B cell (primary cell): ENCODE measurements around the gene ECHDC3. TPM values are rescaled to one million over a fixed set of nuclear protein-coding genes. Genes with fewer than 3 reads are reported as not detected.

ENCODE experiments used
- ATAC-seq: fragments of 200-7000 bp; cut with Tn5 transposase; one replicate; pipeline ENCODE4 v1.10.0; 2021; ENCODE audit warnings: low read depth, mild to moderate bottlenecking, moderate number of reproducible peaks, moderate library complexity
- CTCF ChIA-PET: fragments of 350-600 bp; sonication (Branson Sonifier 250); formaldehyde crosslinking; loops from one replicate; lab custom pipeline; 2021; ENCODE audit warnings: antibody characterized with exemption, inconsistent platforms; lab: Charles Lee
- POLR2A ChIA-PET: fragments of 350-600 bp; sonication (Branson Sonifier 250); formaldehyde crosslinking; loops from one replicate; lab custom pipeline; 2021; ENCODE audit warnings: antibody characterized with exemption; lab: Charles Lee
- DNase-seq: peaks from one replicate; pipeline ENCODE4 v3.0.0; 2013
- H2AFZ ChIP-seq: 2 replicates; pipeline ENCODE4 v1.6.1; 2012; ENCODE audit warnings: mild to moderate bottlenecking, low read depth, low read length; ENCODE audit not compliant: insufficient read depth, poor library complexity, severe bottlenecking
- H3K27ac ChIP-seq, 2 donors: 1 replicate in 1 of 2; 2 replicates in 1 of 2; pipeline ENCODE4 v1.5.1; 2012 to 2013; ENCODE audit warnings: low read length in 2 of 2, mild to moderate bottlenecking in 2 of 2, moderate library complexity in 1 of 2
- H3K27me3 ChIP-seq, 4 experiments: fragments of 200-600 bp in 1 of 4; sonication (generic) in 1 of 4; replicated peaks in 1 of 4; 1 replicate in 2 of 4; 2 replicates in 2 of 4; pipeline versions ENCODE4 v1.6.1 to v1.7.0; 2013 to 2016; ENCODE audit warnings: low read length in 3 of 4, mild to moderate bottlenecking in 2 of 4, mixed read lengths in 1 of 4, moderate library complexity in 1 of 4; ENCODE audit not compliant: insufficient read depth in 4 of 4, control insufficient read depth in 3 of 4; ENCODE audit errors: control extremely low read depth in 1 of 4
- H3K36me3 ChIP-seq, 2 experiments: replicated peaks in 1 of 2; 1 replicate in 1 of 2; 2 replicates in 1 of 2; pipeline versions ENCODE4 v1.6.1 to v1.7.1; 2013; ENCODE audit warnings: low read length in 1 of 2; ENCODE audit not compliant: insufficient read depth in 2 of 2, control insufficient read depth in 1 of 2; ENCODE audit errors: control extremely low read depth in 1 of 2, extremely low read depth in 1 of 2
- H3K4me1 ChIP-seq, 2 donors: fragments of 200-600 bp in 1 of 2; sonication (generic) in 1 of 2; 1 replicate in 1 of 2; 2 replicates in 1 of 2; pipeline versions ENCODE4 v1.5.1 to v1.6.1; 2013 to 2017; ENCODE audit warnings: low read length in 2 of 2; ENCODE audit not compliant: control insufficient read depth in 2 of 2, insufficient read depth in 2 of 2
- H3K4me2 ChIP-seq: replicated peaks from 2 replicates; pipeline ENCODE3; 2012; ENCODE audit warnings: mild to moderate bottlenecking, low read depth, low read length; ENCODE audit not compliant: poor library complexity, severe bottlenecking
- H3K4me3 ChIP-seq, 5 experiments: fragments of 200-600 bp in 1 of 5; sonication (generic) in 1 of 5; 1 replicate in 3 of 5; 2 replicates in 2 of 5; pipeline versions ENCODE4 v1.5.1 to v1.7.0; 2011 to 2016; ENCODE audit warnings: low read length in 4 of 5, mild to moderate bottlenecking in 4 of 5, low read depth in 2 of 5, control low read depth in 1 of 5, moderate library complexity in 1 of 5; ENCODE audit not compliant: insufficient read depth in 1 of 5; ENCODE audit errors: control extremely low read depth in 1 of 5, extremely low read depth in 1 of 5
- H3K79me2 ChIP-seq: fragments of 200-600 bp; sonication (generic); one replicate; pipeline ENCODE4 v1.6.0; 2016; ENCODE audit warnings: low read length; ENCODE audit not compliant: control insufficient read depth, insufficient read depth
- H3K9ac ChIP-seq: fragments of 200-600 bp; sonication (generic); 2 replicates; pipeline ENCODE4 v1.6.1; 2017; ENCODE audit warnings: mild to moderate bottlenecking, low read length, moderate library complexity
- H3K9me3 ChIP-seq, 3 donors: one replicate each; pipeline versions ENCODE4 v1.6.1 to v1.7.1; 2013; ENCODE audit warnings: low read length in 2 of 3; ENCODE audit not compliant: control insufficient read depth in 2 of 3, insufficient read depth in 1 of 3; ENCODE audit errors: control extremely low read depth in 1 of 3
- H4K20me1 ChIP-seq: 2 replicates; pipeline ENCODE4 v1.6.0; 2012; ENCODE audit warnings: mild to moderate bottlenecking, low read length; ENCODE audit not compliant: insufficient read depth, control insufficient read depth, poor library complexity, severe bottlenecking
- H3K27ac Mint-ChIP-seq: one replicate; pipeline ENCODE4 v1.8.0; 2021; ENCODE audit warnings: mixed read lengths
- H3K27me3 Mint-ChIP-seq: one replicate; pipeline ENCODE4 v1.8.0; 2021; ENCODE audit warnings: mixed read lengths
- H3K4me1 Mint-ChIP-seq: one replicate; pipeline ENCODE4 v1.8.0; 2021; ENCODE audit warnings: mixed read lengths
- H3K4me3 Mint-ChIP-seq: one replicate; pipeline ENCODE4 v1.8.0; 2021; ENCODE audit warnings: mixed read lengths
- H3K9me3 Mint-ChIP-seq: one replicate; pipeline ENCODE4 v1.8.0; 2022; ENCODE audit warnings: mixed read lengths; ENCODE audit not compliant: insufficient read depth
- EZH2 ChIP-seq: IDR thresholded peaks from 2 replicates; pipeline ENCODE4 v1.6.1; 2012; ENCODE audit warnings: borderline replicate concordance, low read depth, mild to moderate bottlenecking, moderate library complexity, low read length; ENCODE audit not compliant: insufficient read depth, poor library complexity, severe bottlenecking
- WGBS: methylation state at CpG from one replicate; pipeline ENCODE4 v1.1.5; 2013; ENCODE audit warnings: missing lambda C conversion rate; ENCODE audit not compliant: insufficient coverage; 5-methylcytosine and 5-hydroxymethylcytosine counted together
- intact Hi-C: fragments of 100-400 bp; cut with micrococcal nuclease; formaldehyde crosslinking; loops from one replicate; pipeline ENCODE4 v1.10.0; 2022
- polyA plus RNA-seq: library from polyadenylated mRNA; depleted of rRNA; stranded (reverse); fragments of >200 nt; gene quantifications from 2 replicates; pipeline ENCODE4 v1.2.3, GENCODE V29; 2012
- total RNA-seq, 2 donors: library from RNA; stranded (reverse); fragments of 120-200 nt in 1 of 2; gene quantifications; 1 replicate in 1 of 2; 2 replicates in 1 of 2; pipeline versions ENCODE4 v1.2.3 to v1.2.4, GENCODE V29; 2013 to 2022
- TF ChIP-seq, protein P1 (sequence below): fragments of 200-600 bp; IDR thresholded peaks from one replicate; pipeline ENCODE4 v1.8.0; 2022; ENCODE audit warnings: antibody characterized with exemption, mild to moderate bottlenecking

The ECHDC3 gene
- total and polyA plus RNA-seq, 2 donors (not counting 1 experiment from before 2014, with no cell fraction given): 3.9 to 9.6 TPM

DNA sequence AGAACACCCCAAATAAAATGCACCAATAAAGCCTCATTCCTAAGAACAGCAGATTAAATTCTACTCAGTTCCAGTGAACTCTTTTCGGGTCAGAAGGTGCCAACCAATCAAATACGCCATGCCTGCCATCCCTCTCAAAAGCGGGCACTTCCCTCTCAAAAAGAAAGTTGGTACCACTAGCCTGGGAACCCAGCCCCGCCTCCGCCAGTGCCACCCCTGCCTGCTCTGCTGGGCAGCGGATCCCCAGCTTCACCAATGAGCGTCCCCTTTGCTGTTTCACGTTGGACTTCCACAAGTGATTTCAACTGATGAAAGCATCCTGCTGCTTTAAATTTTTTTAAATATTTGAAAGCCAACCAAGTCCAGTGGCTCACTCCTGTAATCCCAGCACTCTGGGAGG, 47.8 kb downstream of the ECHDC3 start:
- no peak overlapping the region for H3K9ac ChIP-seq

DNA sequence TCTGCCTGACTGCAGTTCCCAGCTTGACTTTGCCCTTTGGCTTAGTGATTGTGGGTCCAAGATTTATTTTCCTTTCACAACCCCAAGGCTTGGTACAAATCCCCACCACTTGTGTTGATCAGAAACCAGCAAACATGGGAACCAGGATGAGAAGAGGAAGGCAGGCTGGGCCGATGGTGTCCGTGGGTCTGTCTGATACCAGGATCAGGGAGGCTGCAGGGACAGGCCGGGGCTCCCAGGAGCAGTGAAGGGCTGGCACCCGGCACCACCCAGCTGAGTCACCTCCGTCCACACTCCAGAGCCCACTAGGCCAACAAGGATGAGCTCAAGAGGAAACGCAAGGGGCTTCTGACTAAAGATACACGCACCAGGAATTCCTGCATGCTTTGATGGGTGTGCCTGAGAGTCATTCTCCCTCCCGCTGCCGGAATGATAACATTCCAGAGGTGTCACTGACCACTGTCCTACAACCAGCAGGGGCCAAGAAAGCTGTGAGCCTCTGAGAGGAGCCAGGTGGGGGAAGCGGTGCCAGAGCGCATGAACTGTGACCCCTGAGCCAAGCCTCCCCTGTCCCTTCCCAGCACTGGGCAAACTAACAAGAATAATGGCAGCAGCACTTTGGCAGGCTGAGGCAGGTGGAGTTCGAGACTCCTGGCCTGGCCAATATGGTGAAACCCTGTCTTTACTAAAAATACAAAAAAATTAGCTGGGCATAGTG, 51.7 kb downstream of the ECHDC3 start:
- TF ChIP-seq, protein P1, sequence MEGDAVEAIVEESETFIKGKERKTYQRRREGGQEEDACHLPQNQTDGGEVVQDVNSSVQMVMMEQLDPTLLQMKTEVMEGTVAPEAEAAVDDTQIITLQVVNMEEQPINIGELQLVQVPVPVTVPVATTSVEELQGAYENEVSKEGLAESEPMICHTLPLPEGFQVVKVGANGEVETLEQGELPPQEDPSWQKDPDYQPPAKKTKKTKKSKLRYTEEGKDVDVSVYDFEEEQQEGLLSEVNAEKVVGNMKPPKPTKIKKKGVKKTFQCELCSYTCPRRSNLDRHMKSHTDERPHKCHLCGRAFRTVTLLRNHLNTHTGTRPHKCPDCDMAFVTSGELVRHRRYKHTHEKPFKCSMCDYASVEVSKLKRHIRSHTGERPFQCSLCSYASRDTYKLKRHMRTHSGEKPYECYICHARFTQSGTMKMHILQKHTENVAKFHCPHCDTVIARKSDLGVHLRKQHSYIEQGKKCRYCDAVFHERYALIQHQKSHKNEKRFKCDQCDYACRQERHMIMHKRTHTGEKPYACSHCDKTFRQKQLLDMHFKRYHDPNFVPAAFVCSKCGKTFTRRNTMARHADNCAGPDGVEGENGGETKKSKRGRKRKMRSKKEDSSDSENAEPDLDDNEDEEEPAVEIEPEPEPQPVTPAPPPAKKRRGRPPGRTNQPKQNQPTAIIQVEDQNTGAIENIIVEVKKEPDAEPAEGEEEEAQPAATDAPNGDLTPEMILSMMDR: no peak
- TF ChIP-seq EZH2: no peak
- H3K4me3 ChIP-seq: no peak overlapping the region
- 95% methylated on average over 11 of the region's 12 CpGs for WGBS
- ChIA-PET POLR2A (no interaction called here), CTCF (interaction anchor here (1.1 to 1.2 kb wide), 2 partner anchors 11 to 26 kb away, joined by 3 to 6 read pairs; no protein-coding TSS in a partner anchor)
- H3K4me1 ChIP-seq: peaks cover 0 to 3% of the 10 kb centered on the region in 2 donors
- no peak overlapping the region for H3K27ac ChIP-seq
- H3K4me1 Mint-ChIP-seq: peaks cover 3% of the 10 kb centered on the region
- intact Hi-C loops: no loop called here
- H3K36me3 ChIP-seq: no peaks in the 10 kb centered on the region
- H3K27ac Mint-ChIP-seq: no peak overlapping the region
- no peaks in the 10 kb centered on the region for H3K79me2 ChIP-seq
- H3K9me3 Mint-ChIP-seq: no peaks in the 10 kb centered on the region
- ATAC-seq (no peak), DNase-seq (no peak)
- no peak overlapping the region for H2AFZ ChIP-seq
- peaks cover 4% of the 10 kb centered on the region for H3K27me3 Mint-ChIP-seq
- H3K9ac ChIP-seq: no peak overlapping the region
- H3K9me3 ChIP-seq: no peaks in the 10 kb centered on the region
- H4K20me1 ChIP-seq: no peaks in the 10 kb centered on the region
- peaks cover 0 to 3% (median 0%) of the 10 kb centered on the region in 4 experiments for H3K27me3 ChIP-seq
- H3K4me2 ChIP-seq: no peak overlapping the region
- no peak overlapping the region for H3K4me3 Mint-ChIP-seq

More for the DNA sequence above, 47.8 kb downstream of the ECHDC3 start:
- Mint-ChIP-seq H3K27ac (no peak overlapping the region), H3K27me3 (peaks cover 12% of the 10 kb centered on the region), H3K4me3 (no peak overlapping the region), H3K4me1 (no peaks in the 10 kb centered on the region), H3K9me3 (no peaks in the 10 kb centered on the region)
- WGBS: 91% methylated on average over 6 of the region's 8 CpGs
- Histone ChIP-seq H3K4me2 (no peak overlapping the region), H2AFZ (no peak overlapping the region), H3K79me2 (no peaks in the 10 kb centered on the region), H3K27me3 (peaks cover 0 to 3% (median 0%) of the 10 kb centered on the region in 4 experiments), H3K36me3 (no peaks in the 10 kb centered on the region), H3K4me3 (no peak overlapping the region), H4K20me1 (no peaks in the 10 kb centered on the region), H3K27ac (no peak overlapping the region), H3K9me3 (no peaks in the 10 kb centered on the region), H3K4me1 (no peaks in the 10 kb centered on the region)
- no peak for DNase-seq
- ATAC-seq: no peak
- ChIA-PET POLR2A (no interaction called here), CTCF (interaction anchor here (0.6 to 0.8 kb wide), 2 partner anchors 9 to 203 kb away, joined by 4 to 5 read pairs; no protein-coding TSS in a partner anchor)
- intact Hi-C loops: loop anchor here (10.0 kb wide), 1 partner anchor 1285 kb away; no protein-coding TSS in a partner anchor
- TF ChIP-seq, protein P1: no peak
- no peak for TF ChIP-seq EZH2
